Uterus (tissue), 2 donors: Measurements from ENCODE around the gene MAP3K7CL.

Experiments used
- POLR2A ChIP-seq, 2 donors: fragments of 450-650 bp; IDR thresholded peaks; one replicate each; pipeline ENCODE4 v1.6.1; 2016; ENCODE audit warnings: antibody characterized with exemption in 2 of 2, mild to moderate bottlenecking in 1 of 2, moderate library complexity in 1 of 2
- TF ChIP-seq, protein P1 (sequence below), 4 experiments: fragments of 200-600 bp in 2 of 4; fragments of 450-650 bp in 2 of 4; sonication (generic) in 2 of 4; IDR thresholded peaks; one replicate each; pipeline ENCODE4 v1.5.1; 2016 to 2019; ENCODE audit warnings: antibody characterized with exemption in 4 of 4, mild to moderate bottlenecking in 2 of 4, moderate library complexity in 1 of 4

DNA sequence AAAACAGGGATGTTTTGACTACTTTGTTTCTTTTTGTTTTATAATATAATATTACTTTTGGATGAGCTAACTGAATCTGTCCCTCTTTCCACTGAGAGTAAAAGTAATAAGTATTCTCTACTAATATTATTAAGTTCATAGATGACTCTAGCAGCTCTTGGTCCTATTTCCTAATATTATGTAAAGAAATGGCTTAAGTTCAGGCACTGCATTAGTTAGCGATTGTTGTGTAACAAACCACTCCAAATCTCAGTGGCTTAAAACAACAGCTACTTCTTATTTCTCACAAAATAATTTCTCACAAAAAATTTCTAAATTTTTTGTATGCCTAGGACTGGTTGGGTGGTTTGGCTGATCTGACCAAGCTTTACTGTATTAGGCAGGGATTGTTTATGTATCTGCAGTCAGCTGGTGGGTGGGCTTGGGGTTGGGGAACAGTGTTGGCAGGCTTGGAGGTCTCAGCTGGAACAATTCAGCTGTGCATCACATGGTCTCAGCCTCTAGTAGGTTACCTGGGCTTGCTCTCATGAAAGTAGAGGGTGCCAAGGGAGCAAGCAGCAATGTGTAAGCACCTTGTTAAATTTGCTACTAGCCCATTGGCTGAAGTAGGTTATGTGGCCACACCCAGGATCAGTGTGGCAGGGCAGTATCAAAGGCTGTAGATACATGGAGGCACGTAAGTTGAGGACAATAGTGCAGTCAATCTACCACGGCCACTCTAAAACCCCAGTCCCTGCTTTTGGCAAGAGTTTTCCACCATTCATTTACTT, 48.2 kb upstream of the MAP3K7CL start:
- TF ChIP-seq POLR2A (IDR thresholded peaks at IDR 0.05) = no peak
- TF ChIP-seq, protein P1, sequence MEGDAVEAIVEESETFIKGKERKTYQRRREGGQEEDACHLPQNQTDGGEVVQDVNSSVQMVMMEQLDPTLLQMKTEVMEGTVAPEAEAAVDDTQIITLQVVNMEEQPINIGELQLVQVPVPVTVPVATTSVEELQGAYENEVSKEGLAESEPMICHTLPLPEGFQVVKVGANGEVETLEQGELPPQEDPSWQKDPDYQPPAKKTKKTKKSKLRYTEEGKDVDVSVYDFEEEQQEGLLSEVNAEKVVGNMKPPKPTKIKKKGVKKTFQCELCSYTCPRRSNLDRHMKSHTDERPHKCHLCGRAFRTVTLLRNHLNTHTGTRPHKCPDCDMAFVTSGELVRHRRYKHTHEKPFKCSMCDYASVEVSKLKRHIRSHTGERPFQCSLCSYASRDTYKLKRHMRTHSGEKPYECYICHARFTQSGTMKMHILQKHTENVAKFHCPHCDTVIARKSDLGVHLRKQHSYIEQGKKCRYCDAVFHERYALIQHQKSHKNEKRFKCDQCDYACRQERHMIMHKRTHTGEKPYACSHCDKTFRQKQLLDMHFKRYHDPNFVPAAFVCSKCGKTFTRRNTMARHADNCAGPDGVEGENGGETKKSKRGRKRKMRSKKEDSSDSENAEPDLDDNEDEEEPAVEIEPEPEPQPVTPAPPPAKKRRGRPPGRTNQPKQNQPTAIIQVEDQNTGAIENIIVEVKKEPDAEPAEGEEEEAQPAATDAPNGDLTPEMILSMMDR (IDR thresholded peaks at IDR 0.05) = no peak
